ENCODE measurements around the gene PDIA5. TPM values are rescaled to one million over a fixed set of nuclear protein-coding genes. Genes with fewer than 3 reads are reported as not detected.

The PDIA5 gene
- total RNA-seq, 1 experiment from 2014 or later: 24.3 TPM

- DNase-seq: peak; percentile 18
- Histone ChIP-seq H3K23me2 (ENCODE audit: insufficient read length, low read depth, low read length, poor library complexity, severe bottlenecking) (no peaks in the 10 kb centered on the region), H3K4me1 (ENCODE audit: insufficient read depth, low read length) (no peaks in the 10 kb centered on the region), H3K56ac (ENCODE audit: insufficient read length, low read depth, low read length) (no peak overlapping the region), H4K5ac (ENCODE audit: insufficient read length, low read depth, low read length) (no peak overlapping the region), H3T11ph (ENCODE audit: low read length) (no peak overlapping the region), H3K27ac (ENCODE audit: insufficient read length, low read depth, low read length) (no peak overlapping the region), H3K14ac (ENCODE audit: insufficient read depth, low read length) (no peak overlapping the region; the same call in 1 of the 2 replicates), H2AFZ (ENCODE audit: low read length) (no peak overlapping the region), H2BK120ac (ENCODE audit: low read depth, low read length, poor library complexity, severe bottlenecking) (no peak overlapping the region), H3K9ac (ENCODE audit: extremely low read depth, insufficient read length, low read length) (no peak overlapping the region), H3K79me2 (ENCODE audit: insufficient read depth, low read length) (no peaks in the 10 kb centered on the region), H4K20me1 (ENCODE audit: control insufficient read depth, insufficient read depth, insufficient read length) (no peaks in the 10 kb centered on the region), H3K4ac (ENCODE audit: low read depth, low read length) (no peak overlapping the region), H2BK20ac (ENCODE audit: low read depth, low read length, poor library complexity, severe bottlenecking) (no peak overlapping the region), H3K18ac (ENCODE audit: insufficient read length, low read depth, low read length) (no peak overlapping the region), H3K23ac (ENCODE audit: insufficient read length, low read depth, low read length) (no peak overlapping the region), H3K79me1 (ENCODE audit: insufficient read depth, low read depth, low read length, poor library complexity, severe bottlenecking) (no peaks in the 10 kb centered on the region), H4K8ac (replicated peaks; ENCODE audit: insufficient read length, low read depth, low read length) (no peak overlapping the region), H4K91ac (ENCODE audit: insufficient read length, low read depth, low read length) (no peak overlapping the region), H3K4me2 (ENCODE audit: insufficient read depth, insufficient read length, low read length) (no peak overlapping the region), H2BK12ac (ENCODE audit: insufficient read length, low read depth, low read length) (no peak overlapping the region), H2BK5ac (ENCODE audit: insufficient read length, low read length) (no peak overlapping the region), H2BK15ac (ENCODE audit: low read depth, low read length) (no peak overlapping the region), H3K9me3 (ENCODE audit: control insufficient read depth, low read depth, low read length) (no peaks in the 10 kb centered on the region), H3K27me3 (ENCODE audit: insufficient read depth, low read length) (no peaks in the 10 kb centered on the region), H2AK5ac (ENCODE audit: insufficient read length, low read length) (no peak overlapping the region)
- WGBS (ENCODE audit: extremely low coverage, insufficient read length, low lambda C conversion rate): no CpG with 5 or more reads among the region's 7 CpGs
- Mint-ChIP-seq H3K36me3 (ENCODE audit: insufficient read depth in 1 of 3, low read depth in 3 of 3) (peaks cover 13 to 34% (median 16%) of the 10 kb centered on the region in 3 experiments; a peak in 6 of 7 replicates), H3K27ac (peak overlapping the region in 2 of 3 experiments; percentile 59 to 64; a peak in 4 of 7 replicates), H3K4me3 (no peak overlapping the region), H3K9me3 (no peaks in the 10 kb centered on the region), H3K27me3 (ENCODE audit: low read depth) (no peaks in the 10 kb centered on the region), H3K4me1 (peaks cover 2 to 6% of the 10 kb centered on the region in 2 experiments; a peak in 2 of 4 replicates)
- TF ChIP-seq CTCF (conservative IDR thresholded peaks at IDR 0.05): no peak
Observed at GRCh38 chr3:123154020-123154985, 87.5 kb downstream of the PDIA5 start.

Data from H9 (cell line).